Omental fat pad (tissue), 4 donors: ENCODE measurements around the gene NFE2L3. TPM values are rescaled to one million over a fixed set of nuclear protein-coding genes. Genes with fewer than 3 reads are reported as not detected.

Experiments used
- ATAC-seq: fragments of 150-250 bp; one replicate; pipeline ENCODE4 v1.9.1; 2016; ENCODE audit warnings: mild to moderate bottlenecking, moderate library complexity; ENCODE audit not compliant: low FRiP score
- DNase-seq: peaks from one replicate; pipeline ENCODE4 v3.0.0-alpha.2; 2019; ENCODE audit warnings: low spot score
- total RNA-seq, 4 donors: library from RNA; depleted of rRNA; stranded (reverse); fragments of >200 nt; gene quantifications; one replicate each; pipeline ENCODE4 v1.1.0, GENCODE V29; 2016
- TF ChIP-seq, protein P1 (sequence below), 3 donors: fragments of 450-650 bp; IDR thresholded peaks; one replicate each; pipeline ENCODE4 v1.5.1; 2016 to 2017; ENCODE audit warnings: antibody characterized with exemption in 3 of 3, mild to moderate bottlenecking in 3 of 3, moderate library complexity in 2 of 3

NFE2L3 gene
- total RNA-seq, 4 donors from 2014 or later: 3.9 to 12.1 (median 5.3) TPM

DNA sequence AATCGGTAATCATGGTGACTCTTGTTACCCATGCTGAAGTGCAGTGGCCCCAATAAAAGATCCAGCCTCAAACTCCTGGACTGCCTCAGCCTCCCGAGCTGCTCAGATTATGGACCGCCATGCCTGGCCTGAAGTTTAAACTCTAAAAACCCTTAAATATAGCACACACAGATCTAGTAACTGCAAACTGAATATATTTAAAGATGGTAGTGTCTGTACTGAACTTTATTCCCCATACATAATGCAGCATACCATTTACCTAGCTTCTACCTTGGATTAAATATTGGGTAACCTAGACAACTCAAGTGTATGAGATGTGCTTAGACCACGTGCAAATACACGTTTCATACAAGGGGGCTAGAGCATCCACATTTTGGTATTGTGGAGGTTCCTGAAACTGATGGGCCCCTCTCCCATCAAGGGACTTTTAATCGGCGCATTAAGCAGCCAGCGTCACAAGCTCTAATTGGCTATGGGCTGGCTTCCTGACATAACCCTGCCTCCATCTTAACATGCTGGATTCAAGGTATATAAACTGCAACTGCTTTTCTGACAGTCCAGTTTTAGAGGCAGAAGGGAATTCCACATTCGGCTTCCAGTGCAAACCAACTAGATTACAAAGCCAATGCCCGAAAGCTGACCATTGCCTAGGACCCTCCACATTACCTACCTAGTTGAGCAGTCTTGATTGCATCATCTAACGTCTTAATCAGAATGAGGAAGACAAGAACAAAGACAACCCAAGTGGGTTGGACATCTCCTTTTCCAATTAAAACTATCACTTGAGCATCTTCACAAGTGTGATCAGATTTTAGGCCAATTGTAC lies 35.6 kb downstream of the NFE2L3 start:
- no peak for ATAC-seq
- TF ChIP-seq, protein P1, sequence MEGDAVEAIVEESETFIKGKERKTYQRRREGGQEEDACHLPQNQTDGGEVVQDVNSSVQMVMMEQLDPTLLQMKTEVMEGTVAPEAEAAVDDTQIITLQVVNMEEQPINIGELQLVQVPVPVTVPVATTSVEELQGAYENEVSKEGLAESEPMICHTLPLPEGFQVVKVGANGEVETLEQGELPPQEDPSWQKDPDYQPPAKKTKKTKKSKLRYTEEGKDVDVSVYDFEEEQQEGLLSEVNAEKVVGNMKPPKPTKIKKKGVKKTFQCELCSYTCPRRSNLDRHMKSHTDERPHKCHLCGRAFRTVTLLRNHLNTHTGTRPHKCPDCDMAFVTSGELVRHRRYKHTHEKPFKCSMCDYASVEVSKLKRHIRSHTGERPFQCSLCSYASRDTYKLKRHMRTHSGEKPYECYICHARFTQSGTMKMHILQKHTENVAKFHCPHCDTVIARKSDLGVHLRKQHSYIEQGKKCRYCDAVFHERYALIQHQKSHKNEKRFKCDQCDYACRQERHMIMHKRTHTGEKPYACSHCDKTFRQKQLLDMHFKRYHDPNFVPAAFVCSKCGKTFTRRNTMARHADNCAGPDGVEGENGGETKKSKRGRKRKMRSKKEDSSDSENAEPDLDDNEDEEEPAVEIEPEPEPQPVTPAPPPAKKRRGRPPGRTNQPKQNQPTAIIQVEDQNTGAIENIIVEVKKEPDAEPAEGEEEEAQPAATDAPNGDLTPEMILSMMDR (IDR thresholded peaks at IDR 0.05): no peak
- no peak for DNase-seq

DNA sequence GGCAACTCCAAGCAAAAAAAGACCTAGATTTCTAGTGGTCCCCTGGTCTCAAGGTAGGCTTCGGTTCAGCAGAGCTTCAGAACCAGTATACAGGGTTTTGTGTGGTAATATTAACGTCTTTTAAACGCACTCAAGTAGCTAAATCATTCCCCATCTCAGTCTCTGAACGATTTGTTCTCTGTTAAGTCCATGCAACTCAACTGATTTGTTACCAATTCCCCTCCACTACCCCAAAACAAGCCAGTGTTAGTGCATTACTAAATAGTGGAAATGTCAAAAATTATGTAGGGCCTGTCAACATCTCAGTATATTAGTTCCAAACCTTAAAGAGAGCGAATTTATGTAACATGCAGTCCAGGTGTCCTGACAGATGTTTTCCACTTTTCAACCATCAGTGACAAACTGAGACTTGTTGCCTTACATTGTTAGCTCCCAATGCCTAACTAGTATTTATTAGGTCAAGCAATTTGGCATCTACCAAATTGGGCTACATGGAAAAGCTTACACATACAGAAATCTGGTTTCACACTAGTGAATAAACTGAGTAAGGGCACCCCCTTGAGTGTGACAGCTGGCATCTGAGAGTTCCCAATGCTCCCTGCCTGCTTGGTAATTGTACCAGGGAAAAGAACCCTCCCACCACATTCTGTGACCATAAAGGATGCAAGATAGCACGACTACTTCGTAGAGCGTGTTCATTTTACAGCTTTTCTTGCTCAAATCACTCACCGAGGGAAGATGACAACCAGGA lies 36.4 kb downstream of the NFE2L3 start:
- TF ChIP-seq, protein P1 (IDR thresholded peaks at IDR 0.05): no peak
- ATAC-seq (no peak), DNase-seq (no peak)

- DNase-seq (no peak), ATAC-seq (no peak)
- TF ChIP-seq, protein P1 (IDR thresholded peaks at IDR 0.05): no peak
Observed at GRCh38 chr7:26188957-26189541, 37.1 kb downstream of the NFE2L3 start.

DNA sequence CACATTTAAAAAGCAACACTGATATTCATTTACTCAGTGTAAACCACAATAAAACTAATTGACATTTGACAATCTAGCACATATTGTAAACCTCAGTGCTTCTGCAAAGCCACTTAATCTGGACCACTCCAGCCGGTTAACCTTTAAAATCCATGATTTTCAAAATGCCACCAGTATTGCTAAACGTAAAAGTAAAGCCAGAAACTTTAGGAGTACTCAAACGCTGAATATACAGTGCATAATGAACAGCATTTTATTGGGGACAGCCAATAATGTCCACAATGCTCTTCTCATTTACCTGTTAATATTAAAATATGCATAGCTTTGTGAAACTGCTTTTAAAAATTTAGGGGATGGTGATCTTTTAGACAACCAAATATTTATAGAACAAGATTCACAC lies 37.7 kb downstream of the NFE2L3 start:
- no peak for DNase-seq
- no peak for ATAC-seq
- TF ChIP-seq, protein P1 (IDR thresholded peaks at IDR 0.05): no peak

DNA sequence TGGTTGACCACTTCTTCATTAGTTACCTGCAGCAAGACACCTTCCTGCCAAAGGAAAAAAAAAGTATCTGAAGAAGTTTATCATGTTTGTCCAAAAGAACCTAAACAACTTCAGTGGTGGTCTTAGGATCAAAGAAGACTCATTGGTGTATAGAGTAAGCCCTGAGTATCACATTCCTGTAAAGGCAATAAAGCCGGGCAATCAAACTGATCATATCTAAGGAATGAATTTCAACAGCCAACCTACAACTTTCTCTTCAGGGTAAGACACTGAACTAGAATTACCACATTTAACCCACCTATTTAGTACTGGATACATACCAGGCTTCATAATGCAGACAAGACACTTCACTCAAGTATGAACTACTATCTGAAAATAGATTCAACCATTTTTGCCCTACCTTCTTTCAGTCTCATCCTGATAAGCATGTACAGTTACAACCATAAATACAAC lies 38.4 kb downstream of the NFE2L3 start:
- TF ChIP-seq, protein P1 (IDR thresholded peaks at IDR 0.05): no peak
- DNase-seq (no peak), ATAC-seq (no peak)

GRCh38 chr7:26191233-26191973 lies 39.4 kb downstream of the NFE2L3 start:
- no peak for DNase-seq
- ATAC-seq: no peak
- TF ChIP-seq, protein P1 (IDR thresholded peaks at IDR 0.05): no peak
